ENCODE measurements around the gene PRDM1. TPM values are rescaled to one million over a fixed set of nuclear protein-coding genes. Genes with fewer than 3 reads are reported as not detected.

Gene PRDM1
- total and polyA plus RNA-seq, 2 donors = 1.8 to 4.0 TPM

GRCh38 chr6:106099235-106099537 lies 13.1 kb downstream of the PRDM1 start:
- Histone ChIP-seq H3K27ac (ENCODE audit: low read depth in 1 of 2, low read length in 1 of 2) (no peak overlapping the region), H3K4me1 (ENCODE audit: control insufficient read depth in 2 of 2, insufficient read depth in 2 of 2, low read length in 2 of 2) (peaks cover 8 to 16% of the 10 kb centered on the region in 2 donors), H3K4me3 (ENCODE audit: low read length in 2 of 2) (no peak overlapping the region), H3K36me3 (ENCODE audit: control insufficient read depth in 2 of 2, insufficient read depth in 2 of 2, low read length in 1 of 2) (no peaks in the 10 kb centered on the region), H3K9me3 (ENCODE audit: control insufficient read depth in 2 of 2, insufficient read depth in 1 of 2, low read length in 1 of 2) (no peaks in the 10 kb centered on the region), H3K27me3 (ENCODE audit: control insufficient read depth in 2 of 2, insufficient read depth in 1 of 2, low read length in 1 of 2) (peaks cover 38 to 56% of the 10 kb centered on the region in 2 donors)
- WGBS = 92% methylated on average over 7 of the region's 7 CpGs
- DNase-seq (ENCODE audit: low read depth in 6 of 9, low spot score in 9 of 9) = no peak

- DNase-seq (ENCODE audit: low read depth in 6 of 9, low spot score in 9 of 9) = no peak
- Histone ChIP-seq H3K4me1 (ENCODE audit: control insufficient read depth in 2 of 2, insufficient read depth in 2 of 2, low read length in 2 of 2) (peaks cover 8 to 16% of the 10 kb centered on the region in 2 donors), H3K4me3 (ENCODE audit: low read length in 2 of 2) (no peak overlapping the region), H3K27me3 (ENCODE audit: control insufficient read depth in 2 of 2, insufficient read depth in 1 of 2, low read length in 1 of 2) (peaks cover 28 to 57% of the 10 kb centered on the region in 2 donors), H3K9me3 (ENCODE audit: control insufficient read depth in 2 of 2, insufficient read depth in 1 of 2, low read length in 1 of 2) (peaks cover 0 to 6% of the 10 kb centered on the region in 2 donors), H3K36me3 (ENCODE audit: control insufficient read depth in 2 of 2, insufficient read depth in 2 of 2, low read length in 1 of 2) (no peaks in the 10 kb centered on the region), H3K27ac (ENCODE audit: low read depth in 1 of 2, low read length in 1 of 2) (no peak overlapping the region)
- WGBS = 95% methylated on average over 9 of the region's 9 CpGs
Observed at GRCh38 chr6:106100755-106101154, 14.6 kb downstream of the PRDM1 start.

- H3K4me3 ChIP-seq (ENCODE audit: low read length in 2 of 2) = no peak overlapping the region
- WGBS = 94% methylated on average over 3 of the region's 3 CpGs
- H3K4me1 ChIP-seq (ENCODE audit: control insufficient read depth in 2 of 2, insufficient read depth in 2 of 2, low read length in 2 of 2) = peaks cover 8 to 16% of the 10 kb centered on the region in 2 donors
Observed at GRCh38 chr6:106101466-106101865, 15.3 kb downstream of the PRDM1 start.

GRCh38 chr6:106102034-106102433 lies 15.9 kb downstream of the PRDM1 start:
- 90% methylated on average over 5 of the region's 5 CpGs for WGBS
- Histone ChIP-seq H3K4me3 (ENCODE audit: low read length in 2 of 2) (no peak overlapping the region), H3K27ac (ENCODE audit: low read depth in 1 of 2, low read length in 1 of 2) (no peak overlapping the region)

More at GRCh38 chr6:106101466-106101865, 15.3 kb downstream of the PRDM1 start:
- H3K9me3 ChIP-seq (ENCODE audit: control insufficient read depth in 2 of 2, insufficient read depth in 1 of 2, low read length in 1 of 2) = peaks cover 0 to 6% of the 10 kb centered on the region in 2 donors
- DNase-seq (ENCODE audit: low read depth in 6 of 9, low spot score in 9 of 9) = no peak
- H3K36me3 ChIP-seq (ENCODE audit: control insufficient read depth in 2 of 2, insufficient read depth in 2 of 2, low read length in 1 of 2) = no peaks in the 10 kb centered on the region
- H3K27me3 ChIP-seq (ENCODE audit: control insufficient read depth in 2 of 2, insufficient read depth in 1 of 2, low read length in 1 of 2) = peaks cover 26 to 56% of the 10 kb centered on the region in 2 donors
- H3K27ac ChIP-seq (ENCODE audit: low read depth in 1 of 2, low read length in 1 of 2) = no peak overlapping the region

GRCh38 chr6:106102967-106103727 lies 17.0 kb downstream of the PRDM1 start:
- Histone ChIP-seq H3K4me3 (ENCODE audit: low read length in 2 of 2) (no peak overlapping the region), H3K4me1 (ENCODE audit: control insufficient read depth in 2 of 2, insufficient read depth in 2 of 2, low read length in 2 of 2) (peaks cover 3 to 13% of the 10 kb centered on the region in 2 donors), H3K27ac (ENCODE audit: low read depth in 1 of 2, low read length in 1 of 2) (no peak overlapping the region), H3K9me3 (ENCODE audit: control insufficient read depth in 2 of 2, insufficient read depth in 1 of 2, low read length in 1 of 2) (peaks cover 0 to 6% of the 10 kb centered on the region in 2 donors), H3K36me3 (ENCODE audit: control insufficient read depth in 2 of 2, insufficient read depth in 2 of 2, low read length in 1 of 2) (no peaks in the 10 kb centered on the region), H3K27me3 (ENCODE audit: control insufficient read depth in 2 of 2, insufficient read depth in 1 of 2, low read length in 1 of 2) (peaks cover 22 to 54% of the 10 kb centered on the region in 2 donors)
- 81% methylated on average over 11 of the region's 11 CpGs for WGBS
- no peak for DNase-seq (ENCODE audit: low read depth in 6 of 9, low spot score in 9 of 9)

More at GRCh38 chr6:106102034-106102433, 15.9 kb downstream of the PRDM1 start:
- DNase-seq (ENCODE audit: low read depth in 6 of 9, low spot score in 9 of 9) = no peak
- Histone ChIP-seq H3K9me3 (ENCODE audit: control insufficient read depth in 2 of 2, insufficient read depth in 1 of 2, low read length in 1 of 2) (peaks cover 0 to 6% of the 10 kb centered on the region in 2 donors), H3K27me3 (ENCODE audit: control insufficient read depth in 2 of 2, insufficient read depth in 1 of 2, low read length in 1 of 2) (peaks cover 22 to 53% of the 10 kb centered on the region in 2 donors), H3K4me1 (ENCODE audit: control insufficient read depth in 2 of 2, insufficient read depth in 2 of 2, low read length in 2 of 2) (peaks cover 7 to 16% of the 10 kb centered on the region in 2 donors), H3K36me3 (ENCODE audit: control insufficient read depth in 2 of 2, insufficient read depth in 2 of 2, low read length in 1 of 2) (no peaks in the 10 kb centered on the region)

GRCh38 chr6:106103728-106104109 lies 17.6 kb downstream of the PRDM1 start:
- Histone ChIP-seq H3K4me1 (ENCODE audit: control insufficient read depth in 2 of 2, insufficient read depth in 2 of 2, low read length in 2 of 2) (peaks cover 0 to 7% of the 10 kb centered on the region in 2 donors), H3K4me3 (ENCODE audit: low read length in 2 of 2) (no peak overlapping the region)
- 29% methylated on average over 9 of the region's 9 CpGs for WGBS

GRCh38 chr6:106104476-106104875 lies 18.3 kb downstream of the PRDM1 start:
- Histone ChIP-seq H3K27ac (ENCODE audit: low read depth in 1 of 2, low read length in 1 of 2) (no peak overlapping the region), H3K36me3 (ENCODE audit: control insufficient read depth in 2 of 2, insufficient read depth in 2 of 2, low read length in 1 of 2) (no peaks in the 10 kb centered on the region), H3K9me3 (ENCODE audit: control insufficient read depth in 2 of 2, insufficient read depth in 1 of 2, low read length in 1 of 2) (peaks cover 0 to 6% of the 10 kb centered on the region in 2 donors), H3K4me1 (ENCODE audit: control insufficient read depth in 2 of 2, insufficient read depth in 2 of 2, low read length in 2 of 2) (peaks cover 0 to 6% of the 10 kb centered on the region in 2 donors), H3K27me3 (ENCODE audit: control insufficient read depth in 2 of 2, insufficient read depth in 1 of 2, low read length in 1 of 2) (peaks cover 15 to 43% of the 10 kb centered on the region in 2 donors), H3K4me3 (ENCODE audit: low read length in 2 of 2) (no peak overlapping the region)
- DNase-seq (ENCODE audit: low read depth in 6 of 9, low spot score in 9 of 9) = no peak
- WGBS = 97% methylated on average over 7 of the region's 7 CpGs

More at GRCh38 chr6:106103728-106104109, 17.6 kb downstream of the PRDM1 start:
- Histone ChIP-seq H3K27ac (ENCODE audit: low read depth in 1 of 2, low read length in 1 of 2) (no peak overlapping the region), H3K27me3 (ENCODE audit: control insufficient read depth in 2 of 2, insufficient read depth in 1 of 2, low read length in 1 of 2) (peaks cover 22 to 50% of the 10 kb centered on the region in 2 donors), H3K9me3 (ENCODE audit: control insufficient read depth in 2 of 2, insufficient read depth in 1 of 2, low read length in 1 of 2) (peaks cover 0 to 6% of the 10 kb centered on the region in 2 donors), H3K36me3 (ENCODE audit: control insufficient read depth in 2 of 2, insufficient read depth in 2 of 2, low read length in 1 of 2) (no peaks in the 10 kb centered on the region)
- DNase-seq (ENCODE audit: low read depth in 6 of 9, low spot score in 9 of 9) = no peak

GRCh38 chr6:106104941-106105340 lies 18.8 kb downstream of the PRDM1 start:
- WGBS = 98% methylated on average over 21 of the region's 21 CpGs
- peaks cover 12 to 40% of the 10 kb centered on the region in 2 donors for H3K27me3 ChIP-seq (ENCODE audit: control insufficient read depth in 2 of 2, insufficient read depth in 1 of 2, low read length in 1 of 2)
- H3K4me3 ChIP-seq (ENCODE audit: low read length in 2 of 2) = no peak overlapping the region
- no peaks in the 10 kb centered on the region for H3K36me3 ChIP-seq (ENCODE audit: control insufficient read depth in 2 of 2, insufficient read depth in 2 of 2, low read length in 1 of 2)
- peaks cover 0 to 6% of the 10 kb centered on the region in 2 donors for H3K4me1 ChIP-seq (ENCODE audit: control insufficient read depth in 2 of 2, insufficient read depth in 2 of 2, low read length in 2 of 2)
- H3K9me3 ChIP-seq (ENCODE audit: control insufficient read depth in 2 of 2, insufficient read depth in 1 of 2, low read length in 1 of 2) = peaks cover 0 to 6% of the 10 kb centered on the region in 2 donors
- DNase-seq (ENCODE audit: low read depth in 6 of 9, low spot score in 9 of 9) = no peak
- no peak overlapping the region for H3K27ac ChIP-seq (ENCODE audit: low read depth in 1 of 2, low read length in 1 of 2)

- H3K27me3 ChIP-seq (ENCODE audit: control insufficient read depth in 2 of 2, insufficient read depth in 1 of 2, low read length in 1 of 2) = peaks cover 12 to 36% of the 10 kb centered on the region in 2 donors
- WGBS = 97% methylated on average over 22 of the region's 22 CpGs
- no peak overlapping the region for H3K27ac ChIP-seq (ENCODE audit: low read depth in 1 of 2, low read length in 1 of 2)
- no peak for DNase-seq (ENCODE audit: low read depth in 6 of 9, low spot score in 9 of 9)
- H3K4me3 ChIP-seq (ENCODE audit: low read length in 2 of 2) = no peak overlapping the region
- peaks cover 0 to 6% of the 10 kb centered on the region in 2 donors for H3K4me1 ChIP-seq (ENCODE audit: control insufficient read depth in 2 of 2, insufficient read depth in 2 of 2, low read length in 2 of 2)
- peaks cover 0 to 6% of the 10 kb centered on the region in 2 donors for H3K9me3 ChIP-seq (ENCODE audit: control insufficient read depth in 2 of 2, insufficient read depth in 1 of 2, low read length in 1 of 2)
- H3K36me3 ChIP-seq (ENCODE audit: control insufficient read depth in 2 of 2, insufficient read depth in 2 of 2, low read length in 1 of 2) = no peaks in the 10 kb centered on the region
Observed at GRCh38 chr6:106105493-106105892, 19.4 kb downstream of the PRDM1 start.

Measured in thymus (tissue), 11 donors.